ENCODE data around the gene SMYD5. TPM values are rescaled to one million over a fixed set of nuclear protein-coding genes. Genes with fewer than 3 reads are reported as not detected.
"Not testable (repeated sequence)": the region's sequence is repeated elsewhere in the genome, so short reads cannot be mapped to it uniquely, and the experiment has no call there.

Gene SMYD5
- total and polyA plus RNA-seq, 2 donors = 14.6 to 18.2 TPM

- Histone ChIP-seq H3K27ac (ENCODE audit: low read depth) (no peak overlapping the region), H3K4me1 (ENCODE audit: insufficient read depth) (no peaks in the 10 kb centered on the region), H3K4me3 (ENCODE audit: low read depth, low read length) (no peak overlapping the region), H3K36me3 (ENCODE audit: insufficient read depth) (peaks cover 2% of the 10 kb centered on the region)
- DNase-seq (ENCODE audit: extremely low spot score) = no peak
- 69% methylated on average over 4 of the region's 4 CpGs for WGBS
These were observed 41.1 kb downstream of the SMYD5 start for GRCh38 chr2:73255007-73255644.

- no peak overlapping the region for H3K4me3 ChIP-seq (ENCODE audit: low read depth, low read length)
- H3K36me3 ChIP-seq (ENCODE audit: insufficient read depth) = peaks cover 2% of the 10 kb centered on the region
- H3K27ac ChIP-seq (ENCODE audit: low read depth) = no peak overlapping the region
- H3K4me1 ChIP-seq (ENCODE audit: insufficient read depth) = no peaks in the 10 kb centered on the region
- DNase-seq (ENCODE audit: extremely low spot score) = no peak
- 64% methylated on average over 5 of the region's 5 CpGs for WGBS
These were observed 42.0 kb downstream of the SMYD5 start for GRCh38 chr2:73255907-73256617.

- H3K36me3 ChIP-seq (ENCODE audit: insufficient read depth) = peaks cover 2% of the 10 kb centered on the region
- DNase-seq (ENCODE audit: extremely low spot score) = no peak
- no peak overlapping the region for H3K4me3 ChIP-seq (ENCODE audit: low read depth, low read length)
- H3K27ac ChIP-seq (ENCODE audit: low read depth) = no peak overlapping the region
- 81% methylated on average over 1 of the region's 1 CpG for WGBS
- H3K4me1 ChIP-seq (ENCODE audit: insufficient read depth) = no peaks in the 10 kb centered on the region
These were observed 42.5 kb downstream of the SMYD5 start for GRCh38 chr2:73256618-73256922.

- H3K4me1 ChIP-seq (ENCODE audit: insufficient read depth) = no peaks in the 10 kb centered on the region
- H3K36me3 ChIP-seq (ENCODE audit: insufficient read depth) = peaks cover 2% of the 10 kb centered on the region
- no peak overlapping the region for H3K4me3 ChIP-seq (ENCODE audit: low read depth, low read length)
- 95% methylated on average over 2 of the region's 2 CpGs for WGBS
- no peak overlapping the region for H3K27ac ChIP-seq (ENCODE audit: low read depth)
- no peak for DNase-seq (ENCODE audit: extremely low spot score)
These were observed 43.0 kb downstream of the SMYD5 start for GRCh38 chr2:73257021-73257420.

- Histone ChIP-seq H3K4me3 (ENCODE audit: low read depth, low read length) (no peak overlapping the region), H3K4me1 (ENCODE audit: insufficient read depth) (no peaks in the 10 kb centered on the region), H3K36me3 (ENCODE audit: insufficient read depth) (peaks cover 2% of the 10 kb centered on the region), H3K27ac (ENCODE audit: low read depth) (no peak overlapping the region)
- no peak for DNase-seq (ENCODE audit: extremely low spot score)
- 67% methylated on average over 10 of the region's 10 CpGs for WGBS
These were observed 43.5 kb downstream of the SMYD5 start for GRCh38 chr2:73257425-73258125.

- Histone ChIP-seq H3K36me3 (ENCODE audit: insufficient read depth) (no peaks in the 10 kb centered on the region), H3K27ac (ENCODE audit: low read depth) (no peak overlapping the region), H3K4me3 (ENCODE audit: low read depth, low read length) (no peak overlapping the region), H3K4me1 (ENCODE audit: insufficient read depth) (no peaks in the 10 kb centered on the region)
- 86% methylated on average over 8 of the region's 8 CpGs for WGBS
- no peak for DNase-seq (ENCODE audit: extremely low spot score)
These were observed 44.3 kb downstream of the SMYD5 start for GRCh38 chr2:73258186-73258912.

- WGBS = 97% methylated on average over 9 of the region's 9 CpGs
- no peaks in the 10 kb centered on the region for H3K4me1 ChIP-seq (ENCODE audit: insufficient read depth)
These were observed 44.8 kb downstream of the SMYD5 start for GRCh38 chr2:73258913-73259215.

GRCh38 chr2:73259276-73259675 lies 45.2 kb downstream of the SMYD5 start:
- no peaks in the 10 kb centered on the region for H3K36me3 ChIP-seq (ENCODE audit: insufficient read depth)
- no peak overlapping the region for H3K4me3 ChIP-seq (ENCODE audit: low read depth, low read length)
- H3K27ac ChIP-seq (ENCODE audit: low read depth) = no peak overlapping the region
- WGBS = 92% methylated on average over 8 of the region's 8 CpGs
- no peaks in the 10 kb centered on the region for H3K4me1 ChIP-seq (ENCODE audit: insufficient read depth)
- no peak for DNase-seq (ENCODE audit: extremely low spot score)

More at GRCh38 chr2:73258913-73259215, 44.8 kb downstream of the SMYD5 start:
- Histone ChIP-seq H3K27ac (ENCODE audit: low read depth) (no peak overlapping the region), H3K4me3 (ENCODE audit: low read depth, low read length) (no peak overlapping the region), H3K36me3 (ENCODE audit: insufficient read depth) (no peaks in the 10 kb centered on the region)
- no peak for DNase-seq (ENCODE audit: extremely low spot score)

- Histone ChIP-seq H3K27ac (ENCODE audit: low read depth) (no peak overlapping the region), H3K4me3 (ENCODE audit: low read depth, low read length) (no peak overlapping the region), H3K4me1 (ENCODE audit: insufficient read depth) (no peaks in the 10 kb centered on the region), H3K36me3 (ENCODE audit: insufficient read depth) (no peaks in the 10 kb centered on the region)
- WGBS = 82% methylated on average over 4 of the region's 4 CpGs
- no peak for DNase-seq (ENCODE audit: extremely low spot score)
These were observed 45.8 kb downstream of the SMYD5 start for GRCh38 chr2:73259704-73260337.

GRCh38 chr2:73260338-73260984 lies 46.4 kb downstream of the SMYD5 start:
- WGBS = 32% methylated on average over 17 of the region's 17 CpGs
- Histone ChIP-seq H3K36me3 (ENCODE audit: insufficient read depth) (no peaks in the 10 kb centered on the region), H3K4me3 (ENCODE audit: low read depth, low read length) (no peak overlapping the region), H3K27ac (ENCODE audit: low read depth) (no peak overlapping the region), H3K4me1 (ENCODE audit: insufficient read depth) (no peaks in the 10 kb centered on the region)
- no peak for DNase-seq (ENCODE audit: extremely low spot score)

- no peaks in the 10 kb centered on the region for H3K36me3 ChIP-seq (ENCODE audit: insufficient read depth)
- no peak for DNase-seq (ENCODE audit: extremely low spot score)
- no peak overlapping the region for H3K4me3 ChIP-seq (ENCODE audit: low read depth, low read length)
- H3K4me1 ChIP-seq (ENCODE audit: insufficient read depth) = no peaks in the 10 kb centered on the region
- 94% methylated on average over 4 of the region's 4 CpGs for WGBS
- H3K27ac ChIP-seq (ENCODE audit: low read depth) = no peak overlapping the region
These were observed 48.1 kb downstream of the SMYD5 start for GRCh38 chr2:73262108-73262651.

GRCh38 chr2:73262691-73263429 lies 48.8 kb downstream of the SMYD5 start:
- H3K4me3 ChIP-seq (ENCODE audit: low read depth, low read length); H3K27ac ChIP-seq (ENCODE audit: low read depth); H3K36me3 ChIP-seq (ENCODE audit: insufficient read depth); H3K4me1 ChIP-seq (ENCODE audit: insufficient read depth); DNase-seq (ENCODE audit: extremely low spot score): not testable (repeated sequence)
- 92% methylated on average over 18 of the region's 18 CpGs for WGBS
